Stimulated activated CD4-positive, alpha-beta T cell treated with anti-CD3 and anti-CD28 coated beads, Interleukin-1b, Interleukin-23, amount 100 ng/mL, for 48 hours (primary cell): ENCODE measurements around the gene MAGEA6.

ENCODE experiments used
- DNase-seq: peaks from one replicate; pipeline ENCODE4 v3.0.0-alpha.2; 2020

Gene MAGEA6

DNA sequence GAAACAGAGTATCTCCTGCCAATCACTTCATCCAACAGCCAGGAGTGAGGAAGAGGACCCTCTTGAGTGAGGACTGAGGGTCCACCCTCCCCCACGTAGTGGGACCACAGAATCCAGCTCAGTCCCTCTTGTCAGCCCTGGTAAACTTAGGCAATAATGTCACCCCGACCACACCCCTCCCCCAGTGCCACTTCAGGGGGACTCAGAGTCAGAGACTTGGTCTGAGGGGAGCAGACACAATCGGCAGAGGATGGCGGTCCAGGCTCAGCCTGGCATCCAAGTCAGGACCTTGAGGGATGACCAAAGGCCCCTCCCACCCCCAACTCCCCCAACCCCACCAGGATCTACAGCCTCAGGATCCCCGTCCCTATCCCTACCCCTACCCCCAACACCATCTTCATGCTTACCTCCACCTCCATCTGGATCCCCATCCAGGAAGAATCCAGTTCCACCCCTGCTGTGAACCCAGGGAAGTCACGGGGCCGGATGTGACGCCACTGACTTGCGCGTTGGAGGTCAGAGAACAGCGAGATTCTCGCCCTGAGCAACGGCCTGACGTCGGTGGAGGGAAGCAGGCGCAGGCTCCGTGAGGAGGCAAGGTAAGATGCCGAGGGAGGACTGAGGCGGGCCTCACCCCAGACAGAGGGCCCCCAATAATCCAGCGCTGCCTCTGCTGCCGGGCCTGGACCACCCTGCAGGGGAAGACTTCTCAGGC lies 36.1 kb downstream of the MAGEA6 start, which contains the start of the genes CSAG1 and MAGEA12:
Gene CSAG1 (minus strand): TSS at position 461 of the 715 bp plus-strand sequence. CDS start 1,261 bp downstream, outside the sequence.
Gene MAGEA12 (plus strand): TSS at position 497 of the 715 bp plus-strand sequence. CDS start 2,405 bp downstream, outside the sequence.
- no peak for DNase-seq

DNA sequence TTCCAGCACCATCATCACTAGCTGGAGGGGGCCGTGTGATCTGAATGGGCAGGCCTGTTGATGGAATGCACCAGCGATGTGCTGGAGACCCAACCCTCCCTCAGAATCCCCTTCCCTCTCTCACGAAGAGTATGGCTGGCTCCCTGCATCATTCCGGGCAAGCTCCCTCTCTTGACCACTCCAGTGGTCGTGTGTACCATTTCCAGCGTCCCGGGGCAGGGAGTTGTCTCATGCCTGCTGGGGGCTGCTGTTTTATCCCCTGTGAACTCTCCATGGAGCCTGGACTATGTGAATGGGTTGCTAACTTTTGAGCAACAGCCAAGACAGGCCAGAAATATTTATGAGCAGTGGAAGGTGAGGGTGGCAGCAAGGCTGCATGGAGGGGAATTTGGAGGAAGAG lies 44.1 kb downstream of the MAGEA6 start:
- no peak for DNase-seq
